GM19238 (cell line): ENCODE measurements around the gene OR2A14.
"Not testable (repeated sequence)": the region's sequence is repeated elsewhere in the genome, so short reads cannot be mapped to it uniquely, and the experiment has no call there.

Experiments used
- DNase-seq: peaks from one replicate; pipeline ENCODE4 v3.0.0; 2011; ENCODE audit warnings: low spot score; ENCODE audit not compliant: insufficient read length

The OR2A14 gene

GRCh38 chr7:144148224-144148827, 25.4 kb downstream of the OR2A14 start:
- DNase-seq: no peak

- DNase-seq: no peak
These were observed 35.9 kb downstream of the OR2A14 start for GRCh38 chr7:144158861-144159260.

GRCh38 chr7:144164784-144165183, 41.8 kb downstream of the OR2A14 start:
- DNase-seq: no peak

GRCh38 chr7:144171594-144172350, 48.8 kb downstream of the OR2A14 start:
- not testable (repeated sequence) for DNase-seq

DNA sequence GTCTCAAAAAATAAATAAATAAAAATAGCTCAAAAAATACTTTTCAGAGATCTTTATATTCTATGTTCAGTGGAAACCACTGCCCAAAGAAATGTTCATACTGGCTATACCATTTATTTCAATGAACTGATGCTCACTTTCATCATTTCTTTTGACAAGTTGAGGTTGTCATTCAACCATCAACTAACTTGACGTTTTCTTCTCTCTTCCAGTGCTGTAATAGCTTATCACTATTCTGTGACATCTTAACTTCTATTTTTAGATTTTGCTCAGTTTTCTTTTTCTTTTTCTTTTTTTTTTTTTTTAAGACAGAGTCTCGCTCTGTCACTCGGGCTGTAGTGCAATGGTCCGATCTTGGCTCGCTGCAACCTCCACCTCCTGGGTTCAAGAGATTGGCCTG, 51.6 kb downstream of the OR2A14 start:
- DNase-seq: no peak

DNA sequence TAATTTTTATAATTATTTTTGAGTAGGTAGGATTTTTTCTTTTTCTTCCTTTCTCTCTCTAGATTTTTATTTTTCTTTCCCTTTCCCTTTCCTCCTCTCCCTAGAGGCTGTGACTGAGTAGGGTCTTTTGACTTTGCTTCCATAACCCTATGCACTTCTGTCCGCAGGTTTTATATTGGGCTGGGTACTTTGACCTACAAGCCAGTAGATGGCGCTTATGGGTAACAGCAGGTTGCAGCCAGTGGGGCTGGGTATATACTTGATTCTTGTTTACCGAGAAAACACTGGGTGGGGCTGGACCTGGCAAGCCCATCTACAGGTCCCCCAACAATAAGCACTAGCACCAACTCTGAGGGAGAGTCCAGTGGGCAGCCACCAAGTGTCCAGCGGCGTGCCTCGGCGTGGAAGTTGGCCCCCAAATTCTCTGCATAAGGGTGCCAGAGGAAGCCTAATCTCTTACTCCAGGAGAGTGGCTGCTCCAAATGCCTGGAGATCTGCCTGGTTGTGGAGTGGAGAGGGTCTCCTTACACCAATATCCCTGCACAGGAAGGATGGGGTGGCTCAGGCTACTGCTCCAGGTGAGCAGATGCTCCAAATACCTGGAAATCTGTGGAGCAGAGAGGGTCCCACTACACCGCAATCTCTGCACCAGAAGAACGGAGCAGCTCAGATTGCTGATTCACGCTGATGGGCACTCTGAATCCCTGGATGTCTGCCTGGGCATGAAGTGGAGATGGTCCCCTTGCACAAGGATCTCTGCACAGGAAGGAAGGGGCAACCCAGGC, 55.6 kb downstream of the OR2A14 start:
- DNase-seq: not testable (repeated sequence)

GRCh38 chr7:144179165-144179479, 56.1 kb downstream of the OR2A14 start:
- not testable (repeated sequence) for DNase-seq
